HG02840 (cell line): ENCODE results near the gene PDCD6IP.
A peak's percentile ranks its signal among the peaks of the same experiment; 100 is the strongest.
"Not testable (repeated sequence)": the region's sequence is repeated elsewhere in the genome, so short reads cannot be mapped to it uniquely, and the experiment has no call there.

Source experiments
- ATAC-seq: cut with Tn5 transposase; IDR thresholded peaks from one replicate; pipeline ENCODE4 v1.9.1; 2021; ENCODE audit warnings: mild to moderate bottlenecking, moderate library complexity, moderate number of reproducible peaks; ENCODE audit not compliant: unreplicated experiment, low FRiP score

Gene PDCD6IP

DNA sequence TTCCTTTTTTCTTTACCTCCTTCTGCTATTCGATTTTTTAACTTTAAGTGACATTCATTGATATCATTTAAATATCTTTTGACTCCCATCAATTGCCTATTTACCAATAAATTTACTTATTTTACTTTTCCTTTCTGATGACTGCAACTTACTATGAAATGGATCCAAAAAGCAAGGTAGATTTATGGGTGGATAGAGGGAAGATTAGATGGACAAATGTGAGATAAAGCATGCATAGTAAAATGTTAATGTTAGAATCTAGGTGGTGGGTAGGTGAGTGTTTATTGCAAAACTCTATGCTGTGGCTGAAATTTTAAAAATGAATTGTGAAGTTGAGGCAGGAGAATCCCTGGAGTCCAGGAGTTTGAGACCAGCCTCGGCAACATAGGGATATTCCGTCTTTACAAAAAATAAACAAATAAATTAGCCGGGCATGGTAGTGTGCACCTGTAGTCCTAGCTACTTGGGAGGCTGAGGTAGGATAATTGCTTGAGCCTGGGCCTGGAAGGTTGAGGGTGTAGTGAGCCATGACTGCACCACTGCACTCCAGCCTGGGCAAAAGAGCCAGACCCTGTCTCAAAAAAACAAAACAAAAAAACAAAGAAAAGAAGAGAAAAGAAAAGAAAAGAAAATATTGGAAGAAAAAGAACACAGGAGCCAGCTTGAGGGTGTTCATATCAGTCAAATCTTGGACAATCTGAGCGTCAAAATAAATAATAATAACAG is 6.1 kb upstream of the PDCD6IP start:
- ATAC-seq: no peak

DNA sequence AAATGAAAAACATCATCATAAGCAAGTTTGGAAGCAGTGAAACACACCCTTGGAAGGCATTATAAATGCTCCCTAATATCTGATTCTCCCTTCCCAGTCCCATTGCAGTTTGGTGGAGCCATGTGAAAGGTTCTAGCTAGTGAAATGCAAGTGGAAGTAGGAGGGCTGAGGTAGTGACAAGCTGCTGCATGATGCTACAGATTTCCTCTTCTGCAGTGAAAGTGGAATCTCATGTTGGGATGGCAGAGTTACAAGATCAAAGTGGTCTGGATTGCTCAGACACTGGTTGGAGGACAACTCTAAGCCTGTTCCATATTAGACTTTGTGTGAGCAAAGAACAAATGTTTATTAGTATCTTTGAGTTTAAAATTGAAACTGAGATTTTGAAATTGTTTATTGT is 3.3 kb upstream of the PDCD6IP start:
- ATAC-seq: no peak

DNA sequence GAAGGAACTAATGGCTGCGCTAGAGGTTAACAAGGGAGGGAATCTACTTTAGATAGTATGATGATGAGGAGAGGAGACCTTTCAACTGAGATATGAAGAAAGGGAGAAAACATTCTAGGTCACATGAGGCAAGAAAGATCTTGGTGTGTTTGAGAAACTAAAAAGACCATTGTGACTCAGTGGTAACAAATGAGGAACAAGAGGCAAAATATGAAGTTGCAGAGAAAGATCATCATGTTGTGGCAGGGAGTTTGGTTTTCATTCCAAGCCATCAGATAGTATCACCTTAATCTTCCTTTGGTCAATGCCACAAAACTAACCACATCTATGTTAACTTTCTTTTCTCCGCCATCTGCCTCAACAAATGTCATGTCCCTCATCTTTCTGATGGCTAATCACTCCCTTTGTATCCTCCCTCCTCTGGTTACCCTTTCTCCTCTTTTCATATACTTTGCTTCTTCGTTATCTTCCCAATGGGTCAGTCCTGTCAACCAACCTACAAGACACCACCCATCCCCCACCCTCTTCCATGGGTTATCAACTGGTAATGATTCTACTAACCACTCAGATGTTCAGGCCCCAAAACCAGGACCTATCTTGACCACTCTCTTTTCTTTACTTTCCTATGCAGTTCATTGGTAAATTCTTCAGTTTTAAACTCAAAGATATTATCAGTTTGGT is 2.4 kb upstream of the PDCD6IP start:
- no peak for ATAC-seq

DNA sequence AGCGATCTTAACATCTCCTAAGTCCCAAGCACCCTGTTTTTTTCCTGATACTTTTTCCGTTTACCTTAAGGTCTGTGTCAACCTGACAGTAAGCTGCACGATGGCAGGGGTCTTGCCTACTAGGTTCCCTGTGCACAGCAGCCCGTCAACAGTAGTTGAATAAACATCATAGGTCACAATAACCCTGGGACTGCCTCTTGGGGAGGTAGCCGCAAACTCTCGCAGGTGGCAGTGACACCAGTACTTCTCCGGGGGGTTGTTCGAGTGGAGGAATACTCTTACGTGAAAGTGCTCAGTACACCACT is 365 bp upstream of the PDCD6IP start:
- ATAC-seq: peak; percentile 42

DNA sequence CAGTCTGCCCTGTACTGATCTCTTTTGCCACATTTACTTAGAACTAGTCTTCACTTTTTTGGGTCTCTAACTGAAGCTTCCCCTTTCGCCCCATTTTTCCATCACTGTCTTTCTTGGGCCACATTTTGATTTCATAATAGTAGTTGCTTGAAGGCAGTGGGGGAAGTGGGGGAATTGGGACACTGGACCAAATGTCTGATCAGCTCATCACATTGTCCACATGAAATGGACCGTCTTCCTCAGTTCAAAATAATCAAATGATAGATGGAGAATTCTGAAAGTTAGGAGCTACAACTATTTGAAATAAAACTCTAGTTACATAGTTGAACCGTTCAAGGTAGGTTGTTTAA is 747 bp downstream of the PDCD6IP start:
- ATAC-seq: no peak

DNA sequence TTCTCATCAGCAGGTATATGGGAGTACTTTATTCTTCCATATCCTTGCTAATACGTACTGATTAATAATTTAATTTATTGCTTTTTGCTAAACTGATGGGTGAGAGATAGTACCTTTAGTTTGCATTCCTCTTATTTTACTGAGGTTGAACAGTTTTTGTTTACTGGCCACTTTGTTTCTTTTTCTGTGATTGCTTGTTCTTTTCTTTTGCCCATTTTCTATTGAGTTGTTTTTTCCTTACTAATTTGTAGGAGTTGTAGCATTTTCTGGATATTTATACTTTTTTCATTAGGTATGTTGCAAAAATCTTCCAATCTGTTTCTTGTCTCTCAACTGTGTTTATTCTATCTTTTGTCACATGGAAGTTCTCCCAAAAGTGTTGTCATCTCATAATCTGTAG is 4.8 kb downstream of the PDCD6IP start:
- ATAC-seq: no peak

DNA sequence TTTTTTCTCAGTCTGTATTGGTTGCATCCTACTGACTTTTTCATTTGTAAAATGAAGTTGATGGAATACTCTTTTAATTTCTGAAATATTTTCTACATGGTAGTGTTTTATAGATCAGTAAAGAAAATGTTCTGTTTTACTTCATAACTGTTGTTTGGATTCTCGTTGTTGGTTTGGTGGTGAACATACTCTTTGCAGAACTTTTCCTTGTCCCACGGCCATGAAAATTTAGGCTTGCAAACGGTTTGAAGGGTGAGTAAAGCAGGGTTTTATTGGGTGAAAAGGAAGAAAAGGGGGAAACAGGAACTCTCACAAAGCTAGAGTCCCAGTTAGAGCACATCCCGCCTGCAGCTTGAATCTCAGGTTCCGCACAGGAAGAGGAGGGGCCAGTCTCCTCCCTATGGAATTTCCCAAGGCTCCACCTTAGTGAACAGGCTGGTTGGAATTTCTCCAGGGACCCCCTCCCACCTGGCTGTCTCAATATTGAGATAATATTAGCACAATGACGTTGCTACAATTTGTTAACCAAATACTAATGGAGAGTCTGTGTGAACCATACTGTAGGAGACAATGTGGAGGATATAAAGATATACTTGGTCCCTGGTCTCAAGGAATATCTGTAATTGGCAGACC is 5.6 kb downstream of the PDCD6IP start:
- no peak for ATAC-seq

DNA sequence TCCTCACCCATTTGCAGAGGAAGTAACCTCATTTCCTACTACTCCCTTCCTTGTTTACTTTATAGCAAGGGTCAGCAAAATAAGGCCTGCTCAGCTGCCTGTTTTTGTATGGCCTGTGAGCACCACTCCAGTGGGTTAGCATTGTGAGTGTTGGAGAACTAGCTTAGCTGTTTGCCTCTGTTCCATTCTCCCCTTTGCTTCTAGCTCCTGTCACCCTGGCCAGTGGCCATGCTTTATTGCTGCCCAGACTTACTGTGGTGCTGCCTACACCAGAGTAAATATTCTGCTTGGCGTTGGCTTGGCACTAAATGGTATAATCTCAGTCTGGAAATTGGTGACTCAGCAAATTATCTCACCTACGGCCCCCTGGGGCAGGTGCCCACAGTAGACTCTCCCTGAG is 8.8 kb downstream of the PDCD6IP start:
- ATAC-seq: no peak

DNA sequence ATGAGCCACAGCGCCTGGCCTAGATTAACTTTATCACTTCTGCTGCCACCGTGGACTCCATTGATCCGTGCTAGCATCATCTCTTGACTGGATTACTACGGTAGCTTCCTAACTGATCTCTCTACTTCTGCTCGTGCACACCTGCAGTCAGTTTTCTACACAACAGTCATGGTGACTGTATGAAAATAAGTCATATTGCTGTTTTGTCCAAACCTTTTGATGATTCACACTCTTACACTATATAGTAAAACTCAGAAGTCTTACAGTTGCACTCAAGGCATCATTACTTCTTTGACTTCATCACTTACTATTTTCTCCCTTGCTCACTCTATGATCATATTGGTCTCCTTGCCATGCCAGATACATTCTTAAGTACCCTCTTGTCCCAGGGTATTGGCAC is 10.1 kb downstream of the PDCD6IP start:
- ATAC-seq: no peak

DNA sequence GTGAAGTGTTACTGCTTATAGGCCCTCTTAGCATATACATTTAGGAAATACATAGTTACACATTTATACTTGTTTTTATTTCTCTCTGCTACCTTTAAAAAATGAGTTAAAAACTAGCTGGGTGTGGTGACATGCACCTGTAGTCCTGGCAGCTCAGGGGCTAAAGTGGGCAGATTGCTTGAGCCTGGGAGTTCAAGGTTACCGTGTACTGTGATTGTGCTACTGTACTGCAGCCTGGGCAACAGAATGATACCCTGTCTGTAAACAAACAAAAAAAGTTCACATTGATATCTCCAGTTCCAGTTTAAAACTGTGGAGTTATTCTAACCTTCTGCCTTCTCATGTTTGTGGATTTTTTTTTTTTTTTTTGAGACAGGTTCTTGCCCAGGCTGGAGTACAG is 12.1 kb downstream of the PDCD6IP start:
- no peak for ATAC-seq

DNA sequence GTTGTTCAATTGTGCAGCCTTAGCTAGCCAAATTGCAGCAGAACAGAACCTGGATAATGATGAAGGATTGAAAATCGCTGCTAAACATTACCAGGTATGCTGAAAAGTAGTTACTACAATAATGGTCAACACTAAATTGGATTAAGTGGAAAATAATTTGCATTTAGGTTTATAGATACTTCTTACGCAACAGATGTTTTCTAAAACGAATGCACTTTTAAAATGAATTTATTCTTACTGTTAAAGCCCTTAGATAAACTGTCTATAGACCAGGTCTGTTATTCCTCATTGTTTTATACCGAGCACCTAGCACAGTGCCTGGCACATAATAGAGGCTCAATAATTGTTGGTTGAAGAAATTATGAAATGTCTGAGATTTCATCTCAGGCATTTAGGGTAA is 23.6 kb downstream of the PDCD6IP start:
- no peak for ATAC-seq

DNA sequence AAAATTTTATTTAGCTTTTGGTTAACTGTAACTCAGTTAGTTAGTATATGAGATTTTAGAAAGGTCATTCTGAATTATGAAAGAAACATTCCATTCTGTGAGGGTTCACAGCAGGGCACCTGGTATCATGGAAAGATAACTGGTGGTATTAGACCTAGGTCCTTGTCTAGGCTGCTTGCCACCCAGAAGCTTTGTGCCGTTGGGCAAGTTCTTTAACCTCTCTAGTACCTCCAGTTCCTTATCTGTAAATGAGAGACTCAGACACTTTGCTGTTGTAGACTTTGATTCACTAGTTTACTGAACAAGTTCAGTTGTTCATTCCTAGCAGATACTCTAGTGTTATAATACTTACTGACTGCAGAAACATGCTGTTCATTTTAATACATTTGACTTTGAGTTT is 25.4 kb downstream of the PDCD6IP start:
- no peak for ATAC-seq

DNA sequence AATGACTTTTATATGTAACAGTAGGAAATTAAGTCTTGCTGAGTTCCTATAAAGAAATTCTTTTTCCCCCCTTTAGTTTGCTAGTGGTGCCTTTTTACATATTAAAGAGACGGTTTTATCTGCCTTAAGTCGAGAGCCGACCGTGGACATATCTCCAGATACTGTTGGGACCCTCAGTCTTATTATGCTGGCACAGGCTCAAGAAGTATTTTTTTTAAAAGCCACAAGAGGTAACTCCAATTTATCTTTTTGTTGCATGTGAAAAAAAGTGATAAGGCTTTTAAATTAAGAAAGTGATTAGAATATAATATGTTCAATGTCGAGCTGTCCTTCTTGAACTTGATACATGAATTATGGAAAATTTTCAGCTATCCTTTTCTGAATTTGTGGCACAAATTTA is 26.7 kb downstream of the PDCD6IP start:
- ATAC-seq: no peak

DNA sequence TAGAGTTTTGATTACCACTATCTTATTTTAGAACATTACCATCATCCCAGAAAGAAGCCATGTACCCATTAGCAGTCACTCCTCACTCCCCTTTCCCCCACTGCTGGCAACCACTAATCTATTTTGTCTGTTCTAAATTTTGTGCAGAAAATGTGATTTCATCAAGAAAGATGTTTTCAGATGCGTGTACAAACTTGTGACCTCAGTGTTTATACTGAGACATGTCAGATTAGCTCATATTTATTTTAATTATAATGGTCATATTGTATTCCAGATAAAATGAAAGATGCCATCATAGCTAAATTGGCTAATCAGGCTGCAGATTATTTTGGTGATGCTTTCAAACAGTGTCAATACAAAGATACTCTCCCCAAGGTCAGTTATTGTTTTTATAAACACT is 27.8 kb downstream of the PDCD6IP start:
- no peak for ATAC-seq

DNA sequence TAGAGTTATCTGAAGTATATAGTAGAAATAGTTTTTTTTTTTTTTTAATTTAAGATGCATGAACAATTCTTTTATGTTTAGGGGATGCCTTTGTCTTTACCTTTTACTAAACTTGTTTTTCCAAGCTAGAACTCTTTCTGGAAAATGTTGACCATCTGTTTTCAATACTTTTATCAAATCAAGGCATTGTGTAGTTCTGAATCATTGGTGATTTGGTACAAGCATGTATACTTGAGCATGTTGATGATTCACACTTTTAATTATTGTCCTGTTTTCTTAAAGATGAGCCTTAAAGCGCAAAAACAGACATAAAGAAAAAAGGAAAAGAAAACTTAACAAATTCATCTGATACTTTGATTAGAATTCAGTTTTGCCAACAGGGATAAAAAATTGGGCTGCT is 28.3 kb downstream of the PDCD6IP start:
- no peak for ATAC-seq

DNA sequence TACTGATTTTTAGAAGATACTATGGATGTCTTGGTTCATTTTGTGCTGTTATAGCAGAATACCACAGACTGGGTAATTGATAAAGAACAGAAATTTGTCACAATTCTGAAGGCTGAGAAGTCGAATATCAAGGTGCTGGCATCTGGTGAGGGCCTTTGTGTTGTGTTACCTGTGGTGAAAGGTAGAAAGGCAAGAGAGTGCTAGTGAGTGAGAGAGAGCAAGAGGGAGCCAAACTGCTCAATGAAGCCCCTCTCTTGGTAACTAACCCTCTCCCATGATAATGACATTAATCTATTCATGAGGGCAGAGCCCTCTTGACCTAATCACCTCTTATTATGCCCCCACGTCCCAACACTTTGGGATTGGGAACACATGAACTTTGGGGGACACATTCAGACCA is 31.3 kb downstream of the PDCD6IP start:
- ATAC-seq: no peak

DNA sequence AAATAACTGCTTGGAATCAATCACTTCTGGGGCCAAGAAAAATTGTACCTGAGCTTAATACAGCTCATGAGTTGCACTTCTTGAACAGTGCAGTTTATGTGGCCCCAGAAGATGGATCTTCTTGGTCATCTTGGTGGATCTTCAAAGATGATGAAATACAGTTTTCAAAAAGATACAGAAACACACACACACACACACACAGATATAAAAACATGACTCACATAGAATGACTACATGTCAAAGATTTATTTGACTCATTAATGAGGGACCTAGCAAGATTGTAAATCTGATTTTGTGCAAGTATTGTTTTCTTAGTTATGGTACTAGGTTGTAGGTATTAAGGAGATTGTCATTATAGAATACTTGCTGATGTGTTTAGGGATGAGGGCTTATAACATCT is 32.6 kb downstream of the PDCD6IP start:
- ATAC-seq: no peak

DNA sequence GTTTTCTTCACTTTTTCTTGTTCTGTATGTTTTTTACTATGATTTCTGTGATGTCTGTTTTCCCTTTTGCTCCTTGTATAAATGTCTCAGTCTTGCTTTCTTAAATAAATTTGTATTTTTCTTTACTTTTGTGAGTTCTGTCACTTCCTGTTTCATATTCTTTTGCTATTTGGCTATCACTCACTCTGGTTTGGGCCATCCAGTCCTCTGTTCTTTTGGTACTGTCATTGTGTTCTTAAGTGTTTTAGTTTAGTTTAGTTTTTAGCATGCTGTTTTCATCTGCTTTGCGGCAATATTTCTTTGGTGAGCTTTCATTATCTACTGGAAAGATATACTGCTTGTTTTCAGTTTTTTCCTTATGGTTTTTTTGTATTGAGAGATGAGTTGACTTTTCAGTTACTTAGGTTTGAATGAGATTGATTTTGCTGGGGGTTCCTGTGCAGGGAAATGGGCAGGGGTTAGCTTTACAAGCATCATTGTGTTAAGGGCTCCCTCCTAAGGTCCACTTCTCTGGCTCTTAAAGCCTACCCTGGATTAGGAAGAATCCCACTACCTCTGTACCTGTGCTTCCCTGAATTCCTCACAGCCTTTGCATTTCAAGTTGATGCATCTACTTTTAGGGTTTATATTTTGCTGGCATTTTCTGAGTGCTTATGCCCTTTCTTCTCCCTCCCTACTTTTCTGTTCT is 35.1 kb downstream of the PDCD6IP start:
- ATAC-seq: no peak

DNA sequence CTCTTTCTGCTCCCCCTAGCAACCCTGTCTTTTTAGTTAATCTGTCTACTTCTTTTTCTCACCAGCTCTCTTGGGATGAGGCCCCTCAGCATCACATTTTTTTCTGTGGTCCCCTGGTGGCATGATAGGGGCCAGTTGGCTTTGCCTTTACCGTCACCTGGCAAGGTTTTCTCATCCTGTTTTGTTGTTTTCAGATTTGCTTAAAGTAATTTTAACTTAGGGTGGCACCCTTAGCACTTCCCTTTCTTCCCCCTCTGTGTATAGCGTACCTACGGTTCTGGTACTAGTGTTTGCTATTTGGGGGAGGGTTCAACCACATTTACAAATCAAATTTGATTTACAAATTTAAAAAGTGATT is 35.6 kb downstream of the PDCD6IP start:
- ATAC-seq: no peak

DNA sequence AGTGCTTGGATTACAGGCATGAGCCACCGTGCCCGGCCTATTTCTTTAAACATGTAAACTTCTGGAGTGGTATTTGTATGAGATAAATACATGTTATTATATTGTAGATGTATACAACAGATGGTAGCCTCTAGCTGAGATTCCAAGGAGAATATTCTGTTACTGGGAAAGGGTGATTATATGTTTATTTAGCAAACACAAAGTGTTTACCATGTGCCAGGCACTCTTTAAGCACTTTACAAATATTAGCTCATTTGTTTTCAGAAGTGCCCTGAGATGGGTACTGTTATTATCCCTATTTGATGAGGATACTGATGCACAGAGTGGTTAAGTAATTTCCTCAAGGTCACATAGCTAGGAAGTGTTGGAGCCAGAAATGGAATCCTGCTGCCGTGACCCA is 38.8 kb downstream of the PDCD6IP start:
- ATAC-seq: not testable (repeated sequence)

DNA sequence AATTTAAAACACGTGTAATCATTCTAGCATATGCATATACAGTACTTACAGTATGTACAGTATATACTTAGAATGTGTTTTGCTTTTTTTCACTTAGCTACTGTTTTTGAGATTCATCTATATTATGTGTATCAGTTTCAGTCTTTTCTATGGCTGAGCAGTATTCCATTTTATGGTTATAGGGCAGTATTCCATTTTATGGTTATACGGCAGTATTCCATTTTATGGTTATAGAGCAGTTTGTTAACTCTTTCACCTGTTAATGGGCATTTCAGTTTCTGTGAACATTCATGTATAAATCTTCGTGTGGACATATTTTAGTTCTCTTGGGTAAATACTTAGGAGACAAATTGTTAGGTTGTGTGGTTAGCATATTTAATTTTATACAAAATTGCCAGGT is 40.9 kb downstream of the PDCD6IP start:
- no peak for ATAC-seq

DNA sequence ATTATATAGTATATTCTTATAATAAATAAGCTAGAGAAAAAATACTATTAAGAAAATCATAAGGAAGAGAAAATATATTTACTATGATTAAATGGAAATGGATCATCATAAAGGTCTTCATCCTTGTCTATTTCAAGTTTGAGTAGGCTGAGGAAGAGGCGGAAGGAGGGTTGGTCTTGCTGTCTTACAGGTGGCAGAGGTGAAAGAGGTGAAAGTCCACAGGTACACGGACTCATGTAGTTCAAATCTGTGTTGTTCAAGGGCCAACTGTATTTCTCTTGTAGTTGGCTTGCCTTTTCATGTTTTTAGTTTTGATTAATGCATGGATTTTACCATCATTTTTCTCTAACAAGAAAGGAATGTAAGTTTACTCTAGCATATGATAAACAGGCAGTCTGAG is 41.7 kb downstream of the PDCD6IP start:
- no peak for ATAC-seq
